Stimulated activated CD4-positive, alpha-beta T cell treated with anti-CD3 and anti-CD28 coated beads, Interleukin-2, amount 100 ng/mL, for 48 hours (primary cell): ENCODE data around the gene SLC39A11.

Source experiments
- DNase-seq, 2 donors: peaks; one replicate each; pipeline ENCODE4 v3.0.0-alpha.2; 2020

The SLC39A11 gene

GRCh38 chr17:72971226-72971880 is 121.1 kb downstream of the SLC39A11 start:
- no peak for DNase-seq

- DNase-seq, result no peak
Observed at GRCh38 chr17:72970797-72971196, 121.7 kb downstream of the SLC39A11 start.

- DNase-seq, result no peak
Observed at GRCh38 chr17:72970246-72970645, 122.2 kb downstream of the SLC39A11 start.

DNA sequence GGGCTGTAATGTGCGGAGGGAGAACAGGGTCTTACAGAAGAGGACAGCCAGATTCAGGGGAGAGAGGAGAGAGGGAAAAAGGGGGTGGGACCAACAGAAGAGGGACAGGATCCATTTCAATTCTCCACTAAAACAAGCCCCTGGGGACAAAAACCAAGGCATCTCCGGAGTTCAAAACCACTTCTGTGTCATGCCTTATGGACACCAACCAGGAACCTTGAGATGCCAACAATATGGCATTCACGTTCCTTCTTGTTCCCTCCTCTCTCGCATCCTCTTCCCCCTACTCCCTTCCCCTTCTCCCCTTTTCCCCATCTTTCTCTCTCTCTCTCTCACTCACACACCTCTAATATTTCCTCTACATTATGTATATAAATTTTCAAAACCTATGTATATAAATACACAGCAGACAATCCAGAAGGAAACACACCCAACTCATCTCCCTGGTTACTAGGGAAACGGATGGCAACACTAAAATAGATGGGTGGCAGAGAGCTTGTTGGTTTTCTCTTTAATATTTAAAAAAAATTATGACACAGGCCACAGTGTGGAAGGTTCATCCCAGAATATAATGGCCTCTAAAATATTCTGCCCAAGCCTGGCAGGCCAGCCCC is 123.1 kb downstream of the SLC39A11 start:
- DNase-seq, result no peak

GRCh38 chr17:72968798-72969197 is 123.7 kb downstream of the SLC39A11 start:
- no peak for DNase-seq

- DNase-seq, result no peak
Observed at GRCh38 chr17:72967977-72968585, 124.4 kb downstream of the SLC39A11 start.

- DNase-seq, result no peak
Observed at GRCh38 chr17:72967277-72967970, 125.1 kb downstream of the SLC39A11 start.

- no peak for DNase-seq
Observed at GRCh38 chr17:72962106-72962505, 130.4 kb downstream of the SLC39A11 start.

DNA sequence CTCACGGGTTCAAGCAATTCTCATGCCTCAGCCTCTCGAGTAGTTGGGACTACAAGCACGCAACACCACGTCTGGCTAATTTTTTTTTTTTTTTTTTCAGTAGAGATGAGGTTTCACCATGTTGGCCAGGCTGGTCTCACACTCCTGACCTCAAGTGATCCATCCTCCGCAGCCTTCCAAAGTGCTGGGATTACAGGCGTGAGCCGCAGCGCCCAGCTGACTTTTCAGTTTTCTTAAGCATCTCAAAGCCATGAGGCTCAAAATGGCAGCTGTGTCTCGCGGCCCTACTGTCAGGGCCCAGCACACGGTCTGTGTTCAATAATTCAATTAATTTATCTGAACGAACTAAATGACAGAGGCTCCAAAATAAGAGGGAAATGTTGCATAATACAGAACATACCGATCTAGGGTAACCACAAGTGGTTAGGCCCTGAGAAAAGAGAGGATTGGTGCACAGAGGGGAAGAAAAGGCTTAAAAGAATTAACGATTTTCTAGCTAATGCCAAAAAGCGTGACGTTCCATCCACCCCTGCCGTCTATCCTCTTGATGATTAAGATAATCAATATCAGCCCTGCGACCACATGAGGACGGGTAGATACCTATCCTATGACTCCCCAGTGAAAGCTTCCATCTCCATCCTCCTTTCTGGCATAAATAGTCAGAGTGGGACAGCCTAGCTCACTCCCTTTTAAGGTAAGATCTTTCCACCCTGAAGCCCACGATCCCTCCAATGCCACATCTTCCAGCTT is 136.9 kb downstream of the SLC39A11 start:
- DNase-seq, result no peak

GRCh38 chr17:72954579-72954978 is 137.9 kb downstream of the SLC39A11 start:
- no peak for DNase-seq

DNA sequence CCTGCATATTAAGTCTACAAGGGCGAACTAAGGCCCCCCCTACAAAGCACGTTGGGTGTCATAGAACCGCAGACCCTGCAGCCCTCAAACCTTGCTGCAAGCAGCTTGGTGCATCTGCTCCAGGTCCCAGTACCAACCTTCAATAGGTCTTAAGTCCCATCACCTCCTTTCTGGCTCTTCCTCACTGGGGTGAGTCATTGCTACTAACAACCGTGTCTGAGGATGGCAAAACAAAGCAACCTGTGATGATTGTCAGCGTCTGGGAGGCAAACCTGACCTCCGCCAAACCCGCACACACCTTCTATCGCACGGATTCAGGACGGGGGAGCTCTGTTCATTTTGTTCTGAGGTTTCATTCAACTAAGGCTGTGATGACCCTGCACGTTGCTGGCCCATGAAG is 138.9 kb downstream of the SLC39A11 start:
- DNase-seq, result no peak

GRCh38 chr17:72952641-72953315 is 139.7 kb downstream of the SLC39A11 start:
- no peak for DNase-seq

DNA sequence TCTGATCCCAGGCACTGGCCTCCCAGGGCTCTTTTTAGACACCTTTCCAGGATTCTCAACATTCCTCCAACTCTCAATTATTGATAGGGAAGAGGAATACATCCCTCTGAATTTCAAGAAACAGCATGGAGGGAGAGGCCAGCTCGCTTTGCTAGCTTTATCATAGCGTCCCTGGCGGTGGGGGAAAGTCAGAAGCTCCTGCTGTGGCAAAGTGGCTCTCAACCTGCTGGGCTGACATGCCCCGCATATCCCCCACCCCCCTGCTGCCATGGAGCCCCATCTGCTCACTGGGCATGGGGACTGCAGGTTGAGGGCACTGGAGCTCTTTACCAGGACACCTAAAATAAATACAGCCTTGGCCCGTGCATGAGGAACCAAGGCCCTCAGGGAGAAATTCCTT is 140.3 kb downstream of the SLC39A11 start:
- no peak for DNase-seq

GRCh38 chr17:72950242-72950931 is 142.1 kb downstream of the SLC39A11 start:
- no peak for DNase-seq

DNA sequence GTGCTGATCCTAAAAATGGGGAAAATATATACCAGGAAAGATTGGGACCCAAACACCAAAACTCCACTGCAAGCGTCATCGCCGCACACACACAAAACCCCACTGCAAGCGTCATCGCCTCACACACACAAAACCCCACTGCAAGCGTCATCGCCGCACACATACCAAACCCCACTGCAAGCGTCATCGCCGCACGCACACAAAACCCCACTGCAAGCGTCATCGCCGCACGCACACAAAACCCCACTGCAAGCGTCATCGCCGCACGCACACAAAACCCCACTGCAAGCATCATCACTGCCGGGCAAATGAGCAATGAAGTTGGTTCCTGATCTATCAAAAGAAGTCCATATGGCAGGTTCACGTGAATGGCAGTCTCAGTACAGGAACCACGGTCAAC is 144.4 kb downstream of the SLC39A11 start:
- no peak for DNase-seq

GRCh38 chr17:72947475-72947874 is 145.0 kb downstream of the SLC39A11 start:
- DNase-seq, result no peak

DNA sequence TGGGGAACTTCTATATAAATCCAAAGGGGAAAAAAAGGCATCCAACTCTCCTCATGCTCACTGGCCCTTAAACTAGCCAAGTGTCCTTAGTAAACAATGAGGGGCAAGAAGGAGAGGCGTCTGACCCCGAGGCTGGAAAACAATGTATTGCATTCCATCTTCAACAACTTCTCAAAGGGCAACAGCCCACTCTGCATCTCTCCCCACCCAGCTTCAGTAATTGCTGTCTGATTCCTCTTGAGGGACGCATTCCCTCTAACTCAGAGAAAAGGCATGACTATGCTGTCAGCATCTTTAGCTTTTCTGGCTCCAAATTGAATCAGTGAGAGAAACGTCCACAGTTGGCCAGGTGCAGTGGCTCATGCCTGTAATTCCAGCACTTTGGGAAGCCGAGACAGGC is 145.8 kb downstream of the SLC39A11 start:
- no peak for DNase-seq

GRCh38 chr17:72946156-72946555 is 146.3 kb downstream of the SLC39A11 start:
- no peak for DNase-seq

DNA sequence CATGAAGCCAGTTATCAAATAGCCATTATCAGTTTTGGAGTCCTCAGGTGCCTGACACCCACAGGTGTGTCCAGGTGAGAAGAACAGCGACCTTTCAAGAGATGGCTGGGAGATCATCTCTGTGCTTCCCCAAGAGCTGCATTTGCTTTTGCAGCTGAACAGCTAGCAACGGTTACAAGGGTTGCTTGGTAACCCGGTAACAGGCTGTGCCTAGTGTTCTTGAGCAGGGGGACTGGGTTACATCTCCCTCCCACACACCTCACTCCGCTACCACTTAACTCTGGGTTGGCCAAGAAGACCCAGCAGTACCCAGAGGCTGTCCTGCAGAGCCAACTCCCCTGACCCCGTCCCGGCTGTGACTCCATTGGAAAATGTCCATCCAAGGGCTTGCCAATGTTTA is 147.0 kb downstream of the SLC39A11 start:
- DNase-seq, result no peak

DNA sequence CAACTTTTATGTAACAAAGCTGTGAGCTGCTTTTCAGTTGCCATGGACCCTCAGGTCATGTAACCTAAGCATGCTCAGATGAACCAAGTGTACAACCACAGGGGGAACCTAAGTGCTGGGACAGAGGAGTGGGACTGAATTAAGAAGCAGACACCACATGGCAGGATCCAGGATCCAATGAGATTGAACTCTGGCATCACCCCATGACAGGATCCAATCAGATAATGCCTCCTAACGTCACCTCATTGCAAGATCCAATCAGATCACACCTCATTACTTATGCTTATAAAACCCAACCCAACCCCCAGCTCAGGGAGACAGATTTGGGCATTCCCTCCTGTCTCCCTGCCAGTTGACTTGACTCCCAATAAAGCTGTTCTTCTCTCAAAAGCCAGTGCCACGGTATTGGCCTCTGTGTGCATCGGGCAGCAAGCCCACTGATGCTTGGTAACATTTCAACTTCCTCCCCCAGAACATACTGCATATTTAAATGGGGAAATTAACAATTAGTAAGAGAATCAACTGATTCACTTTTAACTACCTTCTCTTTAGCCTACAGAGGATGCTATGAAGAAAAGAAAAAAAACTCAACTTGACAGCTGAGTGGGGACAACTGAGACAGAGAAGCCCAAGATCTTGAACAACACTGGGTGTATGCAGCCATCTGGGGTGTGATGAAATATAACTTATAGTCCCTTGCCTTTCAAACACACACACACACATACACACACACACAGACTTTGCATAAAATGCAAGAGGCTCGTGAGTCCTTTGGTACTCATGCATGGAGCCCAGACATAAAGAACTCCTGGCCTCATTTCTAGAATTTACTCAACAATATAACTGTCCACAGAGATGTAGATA is 148.4 kb downstream of the SLC39A11 start:
- no peak for DNase-seq

GRCh38 chr17:72942579-72942978 is 149.9 kb downstream of the SLC39A11 start:
- DNase-seq, result no peak
